ENCODE data around the gene TSPAN5. TPM values are rescaled to one million over a fixed set of nuclear protein-coding genes. Genes with fewer than 3 reads are reported as not detected.
A peak's percentile ranks its signal among the peaks of the same experiment; 100 is the strongest.

TSPAN5 gene
- total RNA-seq, 1 donor from 2014 or later = 61.4 TPM

- DNase-seq (ENCODE audit: low read depth) = no peak
- no peak overlapping the region for H3K4me3 ChIP-seq (ENCODE audit: insufficient read depth, low read depth, low read length)
- no peaks in the 10 kb centered on the region for H3K27me3 ChIP-seq (ENCODE audit: insufficient read depth, low read length)
- peaks cover 7% of the 10 kb centered on the region for H3K4me1 Mint-ChIP-seq (ENCODE audit: low read depth, unreplicated experiment)
- no peaks in the 10 kb centered on the region for H3K9me3 ChIP-seq (ENCODE audit: insufficient read depth, low read depth, low read length)
- no peak overlapping the region for H3K4me3 Mint-ChIP-seq (ENCODE audit: unreplicated experiment)
- H3K27ac Mint-ChIP-seq (ENCODE audit: unreplicated experiment) = no peak overlapping the region
- no peaks in the 10 kb centered on the region for H3K36me3 Mint-ChIP-seq (ENCODE audit: low read depth, unreplicated experiment)
- no peaks in the 10 kb centered on the region for H4K20me1 ChIP-seq (ENCODE audit: insufficient read depth, low read length)
- no peak overlapping the region for H3K27ac ChIP-seq (ENCODE audit: low read depth, low read length)
- no peaks in the 10 kb centered on the region for H3K9me3 Mint-ChIP-seq (ENCODE audit: unreplicated experiment)
- H2AFZ ChIP-seq (ENCODE audit: low read depth, low read length) = no peak overlapping the region
- no peak overlapping the region for H3K9ac ChIP-seq (ENCODE audit: low read length)
- H3K36me3 ChIP-seq (ENCODE audit: insufficient read depth, low read length) = no peaks in the 10 kb centered on the region
- no peak for FAIRE-seq
- H3K79me2 ChIP-seq (ENCODE audit: insufficient read depth, low read length) = no peaks in the 10 kb centered on the region
- H3K4me2 ChIP-seq (ENCODE audit: low read length) = no peak overlapping the region
- TF ChIP-seq CTCF (IDR thresholded peaks at IDR 0.05; ENCODE audit: insufficient read depth, low read depth, low read length) (no peak), EZH2 (IDR thresholded peaks at IDR 0.05; ENCODE audit: insufficient read depth, low read length) (no peak)
- no peaks in the 10 kb centered on the region for H3K27me3 Mint-ChIP-seq (ENCODE audit: low read depth, unreplicated experiment)
- no peaks in the 10 kb centered on the region for H3K4me1 ChIP-seq (ENCODE audit: insufficient read depth, low read length)
Observed at GRCh38 chr4:98679738-98680137, 21.3 kb upstream of the TSPAN5 start.

DNA sequence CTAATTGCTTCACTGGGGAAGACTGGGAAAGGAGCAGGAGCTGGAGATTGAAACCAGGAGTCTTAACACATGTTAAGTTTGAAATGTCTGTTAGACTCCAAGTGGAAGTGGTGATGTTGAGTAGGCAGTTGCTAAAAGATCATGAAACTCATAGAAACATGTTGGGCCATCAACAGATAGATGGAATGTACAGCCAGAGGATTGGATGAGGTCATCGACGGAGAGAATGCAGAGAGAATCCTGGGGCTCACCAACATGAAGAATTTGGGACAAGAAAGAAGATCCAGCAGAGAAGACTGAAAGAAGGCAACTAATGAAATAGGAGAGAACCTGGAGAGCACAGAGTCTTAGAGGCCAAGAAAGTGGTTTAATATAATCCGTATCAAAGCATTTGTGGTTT lies 19.4 kb upstream of the TSPAN5 start:
- no peak overlapping the region for H3K4me3 Mint-ChIP-seq (ENCODE audit: unreplicated experiment)
- H3K79me2 ChIP-seq (ENCODE audit: insufficient read depth, low read length) = no peaks in the 10 kb centered on the region
- peaks cover 2% of the 10 kb centered on the region for H3K27me3 Mint-ChIP-seq (ENCODE audit: low read depth, unreplicated experiment)
- H3K9me3 Mint-ChIP-seq (ENCODE audit: unreplicated experiment) = no peaks in the 10 kb centered on the region
- DNase-seq (ENCODE audit: low read depth) (no peak), FAIRE-seq (no peak)
- no peak overlapping the region for H3K4me3 ChIP-seq (ENCODE audit: insufficient read depth, low read depth, low read length)
- no peaks in the 10 kb centered on the region for H4K20me1 ChIP-seq (ENCODE audit: insufficient read depth, low read length)
- H3K27ac ChIP-seq (ENCODE audit: low read depth, low read length) = no peak overlapping the region
- H3K4me2 ChIP-seq (ENCODE audit: low read length) = no peak overlapping the region
- TF ChIP-seq CTCF (IDR thresholded peaks at IDR 0.05; ENCODE audit: insufficient read depth, low read depth, low read length) = no peak
- TF ChIP-seq EZH2 (IDR thresholded peaks at IDR 0.05; ENCODE audit: insufficient read depth, low read length) = no peak
- no peak overlapping the region for H2AFZ ChIP-seq (ENCODE audit: low read depth, low read length)
- H3K36me3 Mint-ChIP-seq (ENCODE audit: low read depth, unreplicated experiment) = no peaks in the 10 kb centered on the region
- H3K36me3 ChIP-seq (ENCODE audit: insufficient read depth, low read length) = no peaks in the 10 kb centered on the region
- H3K4me1 ChIP-seq (ENCODE audit: insufficient read depth, low read length) = no peaks in the 10 kb centered on the region
- no peaks in the 10 kb centered on the region for H3K27me3 ChIP-seq (ENCODE audit: insufficient read depth, low read length)
- no peak overlapping the region for H3K9ac ChIP-seq (ENCODE audit: low read length)
- peaks cover 7% of the 10 kb centered on the region for H3K4me1 Mint-ChIP-seq (ENCODE audit: low read depth, unreplicated experiment)
- H3K27ac Mint-ChIP-seq (ENCODE audit: unreplicated experiment) = peak overlapping the region; percentile 29
- no peaks in the 10 kb centered on the region for H3K9me3 ChIP-seq (ENCODE audit: insufficient read depth, low read depth, low read length)

- no peaks in the 10 kb centered on the region for H3K36me3 ChIP-seq (ENCODE audit: insufficient read depth, low read length)
- no peak overlapping the region for H3K4me2 ChIP-seq (ENCODE audit: low read length)
- H3K27ac ChIP-seq (ENCODE audit: low read depth, low read length) = no peak overlapping the region
- Mint-ChIP-seq H3K4me1 (ENCODE audit: low read depth, unreplicated experiment) (peaks cover 7% of the 10 kb centered on the region), H3K27me3 (ENCODE audit: low read depth, unreplicated experiment) (peaks cover 8% of the 10 kb centered on the region), H3K9me3 (ENCODE audit: unreplicated experiment) (no peaks in the 10 kb centered on the region), H3K36me3 (ENCODE audit: low read depth, unreplicated experiment) (no peaks in the 10 kb centered on the region), H3K4me3 (ENCODE audit: unreplicated experiment) (no peak overlapping the region), H3K27ac (ENCODE audit: unreplicated experiment) (no peak overlapping the region)
- H3K9me3 ChIP-seq (ENCODE audit: insufficient read depth, low read depth, low read length) = no peaks in the 10 kb centered on the region
- no peak overlapping the region for H3K4me3 ChIP-seq (ENCODE audit: insufficient read depth, low read depth, low read length)
- H3K9ac ChIP-seq (ENCODE audit: low read length) = no peak overlapping the region
- FAIRE-seq (no peak), DNase-seq (ENCODE audit: low read depth) (no peak)
- H3K79me2 ChIP-seq (ENCODE audit: insufficient read depth, low read length) = no peaks in the 10 kb centered on the region
- H4K20me1 ChIP-seq (ENCODE audit: insufficient read depth, low read length) = no peaks in the 10 kb centered on the region
- no peaks in the 10 kb centered on the region for H3K27me3 ChIP-seq (ENCODE audit: insufficient read depth, low read length)
- H3K4me1 ChIP-seq (ENCODE audit: insufficient read depth, low read length) = no peaks in the 10 kb centered on the region
- TF ChIP-seq EZH2 (IDR thresholded peaks at IDR 0.05; ENCODE audit: insufficient read depth, low read length) (no peak), CTCF (IDR thresholded peaks at IDR 0.05; ENCODE audit: insufficient read depth, low read depth, low read length) (no peak)
- no peak overlapping the region for H2AFZ ChIP-seq (ENCODE audit: low read depth, low read length)
Observed at GRCh38 chr4:98674404-98675173, 16.2 kb upstream of the TSPAN5 start.
